WI38 (cell line): ENCODE measurements around the gene IL11.

ENCODE experiments used
- H3K4me3 ChIP-seq: 2 replicates; pipeline ENCODE4 v1.5.1; 2011; ENCODE audit warnings: low read depth, mild to moderate bottlenecking, control low read depth, low read length
- CTCF ChIP-seq: IDR thresholded peaks from 2 replicates; pipeline ENCODE4 v1.5.1; 2012; ENCODE audit warnings: low read depth, mild to moderate bottlenecking, control low read depth, low read length

The IL11 gene

GRCh38 chr19:55345818-55346724 is 24.2 kb downstream of the IL11 start:
- no peak for TF ChIP-seq CTCF
- H3K4me3 ChIP-seq = no peak overlapping the region

GRCh38 chr19:55345101-55345817 is 25.0 kb downstream of the IL11 start:
- no peak overlapping the region for H3K4me3 ChIP-seq
- TF ChIP-seq CTCF = no peak

- TF ChIP-seq CTCF = no peak
- H3K4me3 ChIP-seq = no peak overlapping the region
Measured at GRCh38 chr19:55344444-55344843, 25.8 kb downstream of the IL11 start.

GRCh38 chr19:55341595-55342531 is 28.4 kb downstream of the IL11 start:
- no peak for TF ChIP-seq CTCF
- no peak overlapping the region for H3K4me3 ChIP-seq

GRCh38 chr19:55341171-55341588 is 29.1 kb downstream of the IL11 start:
- no peak for TF ChIP-seq CTCF
- H3K4me3 ChIP-seq = peak overlapping the region; percentile 75

- H3K4me3 ChIP-seq = peak overlapping the region; percentile 75
- no peak for TF ChIP-seq CTCF
Measured at GRCh38 chr19:55340784-55341147, 29.5 kb downstream of the IL11 start.
